ENCODE data around the gene PLCH1.

PLCH1 gene

GRCh38 chr3:155497930-155498647 is 246.8 kb downstream of the PLCH1 start:
- no peaks in the 10 kb centered on the region for H3K9me3 ChIP-seq (ENCODE audit: insufficient read depth, low read length, severe bottlenecking)
- H3K4me3 ChIP-seq (ENCODE audit: low read depth in 1 of 2, low read length in 2 of 2) = no peak overlapping the region
- H2AFZ ChIP-seq (ENCODE audit: low read depth, low read length) = no peak overlapping the region
- TF ChIP-seq, protein P1, sequence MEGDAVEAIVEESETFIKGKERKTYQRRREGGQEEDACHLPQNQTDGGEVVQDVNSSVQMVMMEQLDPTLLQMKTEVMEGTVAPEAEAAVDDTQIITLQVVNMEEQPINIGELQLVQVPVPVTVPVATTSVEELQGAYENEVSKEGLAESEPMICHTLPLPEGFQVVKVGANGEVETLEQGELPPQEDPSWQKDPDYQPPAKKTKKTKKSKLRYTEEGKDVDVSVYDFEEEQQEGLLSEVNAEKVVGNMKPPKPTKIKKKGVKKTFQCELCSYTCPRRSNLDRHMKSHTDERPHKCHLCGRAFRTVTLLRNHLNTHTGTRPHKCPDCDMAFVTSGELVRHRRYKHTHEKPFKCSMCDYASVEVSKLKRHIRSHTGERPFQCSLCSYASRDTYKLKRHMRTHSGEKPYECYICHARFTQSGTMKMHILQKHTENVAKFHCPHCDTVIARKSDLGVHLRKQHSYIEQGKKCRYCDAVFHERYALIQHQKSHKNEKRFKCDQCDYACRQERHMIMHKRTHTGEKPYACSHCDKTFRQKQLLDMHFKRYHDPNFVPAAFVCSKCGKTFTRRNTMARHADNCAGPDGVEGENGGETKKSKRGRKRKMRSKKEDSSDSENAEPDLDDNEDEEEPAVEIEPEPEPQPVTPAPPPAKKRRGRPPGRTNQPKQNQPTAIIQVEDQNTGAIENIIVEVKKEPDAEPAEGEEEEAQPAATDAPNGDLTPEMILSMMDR (IDR thresholded peaks at IDR 0.05; ENCODE audit: borderline replicate concordance, extremely low read depth, low read length, poor library complexity, severe bottlenecking) = no peak
- no peak for TF ChIP-seq EZH2 (IDR thresholded peaks at IDR 0.05; ENCODE audit: borderline replicate concordance, low read depth, low read length, severe bottlenecking)
- ATAC-seq (ENCODE audit: insufficient read depth, low read depth) (no peak), DNase-seq (no peak)
- H3K79me2 ChIP-seq (ENCODE audit: insufficient read depth, low read length) = no peaks in the 10 kb centered on the region
- peaks cover 97% of the 10 kb centered on the region for H3K36me3 ChIP-seq (ENCODE audit: insufficient read depth, low read length)
- no peaks in the 10 kb centered on the region for H3K4me1 ChIP-seq (ENCODE audit: insufficient read depth, low read length)
- H3K4me2 ChIP-seq (ENCODE audit: insufficient read depth, low read length) = no peak overlapping the region
- H3K27ac ChIP-seq (ENCODE audit: low read length) = no peak overlapping the region
- no peak overlapping the region for H3K9ac ChIP-seq (ENCODE audit: low read depth, low read length)
- H4K20me1 ChIP-seq (ENCODE audit: insufficient read depth, low read length) = no peaks in the 10 kb centered on the region
- no peaks in the 10 kb centered on the region for H3K27me3 ChIP-seq (ENCODE audit: insufficient read depth, low read length, poor library complexity)

GRCh38 chr3:155496206-155496605 is 248.7 kb downstream of the PLCH1 start:
- no peak overlapping the region for H3K4me3 ChIP-seq (ENCODE audit: low read depth in 1 of 2, low read length in 2 of 2)
- peaks cover 97% of the 10 kb centered on the region for H3K36me3 ChIP-seq (ENCODE audit: insufficient read depth, low read length)
- H3K27ac ChIP-seq (ENCODE audit: low read length) = no peak overlapping the region
- H3K9ac ChIP-seq (ENCODE audit: low read depth, low read length) = no peak overlapping the region
- H3K4me2 ChIP-seq (ENCODE audit: insufficient read depth, low read length) = no peak overlapping the region
- DNase-seq (no peak), ATAC-seq (ENCODE audit: insufficient read depth, low read depth) (no peak)
- no peaks in the 10 kb centered on the region for H4K20me1 ChIP-seq (ENCODE audit: insufficient read depth, low read length)
- no peaks in the 10 kb centered on the region for H3K9me3 ChIP-seq (ENCODE audit: insufficient read depth, low read length, severe bottlenecking)
- H3K79me2 ChIP-seq (ENCODE audit: insufficient read depth, low read length) = no peaks in the 10 kb centered on the region
- no peak overlapping the region for H2AFZ ChIP-seq (ENCODE audit: low read depth, low read length)
- no peaks in the 10 kb centered on the region for H3K27me3 ChIP-seq (ENCODE audit: insufficient read depth, low read length, poor library complexity)
- TF ChIP-seq EZH2 (IDR thresholded peaks at IDR 0.05; ENCODE audit: borderline replicate concordance, low read depth, low read length, severe bottlenecking) = no peak
- TF ChIP-seq, protein P1 (IDR thresholded peaks at IDR 0.05; ENCODE audit: borderline replicate concordance, extremely low read depth, low read length, poor library complexity, severe bottlenecking) = no peak
- no peaks in the 10 kb centered on the region for H3K4me1 ChIP-seq (ENCODE audit: insufficient read depth, low read length)

DNA sequence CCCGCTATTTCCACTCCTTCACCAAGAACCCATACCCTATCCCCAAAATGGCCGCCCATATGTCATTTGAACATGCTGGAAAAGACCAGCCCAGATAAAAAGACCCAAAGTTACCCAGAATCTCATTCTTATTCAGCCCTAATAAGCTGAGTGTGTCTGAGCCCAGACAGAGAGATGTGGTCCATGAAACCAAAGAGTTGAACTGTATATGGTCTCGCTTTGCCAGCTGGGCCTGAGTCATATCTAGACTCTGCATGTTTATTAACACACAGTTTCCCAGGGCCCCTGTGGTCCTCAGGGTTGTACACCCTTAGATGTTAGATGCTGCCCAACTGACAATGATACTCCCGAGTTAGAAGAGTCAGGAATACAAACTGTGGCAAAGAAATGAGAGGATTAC is 249.5 kb downstream of the PLCH1 start:
- ATAC-seq (ENCODE audit: insufficient read depth, low read depth) = peak; percentile 54; the same call in 2 of the 3 replicates

More for the DNA sequence above, 249.5 kb downstream of the PLCH1 start:
- Histone ChIP-seq H3K9ac (ENCODE audit: low read depth, low read length) (no peak overlapping the region), H3K27ac (ENCODE audit: low read length) (no peak overlapping the region), H3K9me3 (ENCODE audit: insufficient read depth, low read length, severe bottlenecking) (no peaks in the 10 kb centered on the region), H3K79me2 (ENCODE audit: insufficient read depth, low read length) (no peaks in the 10 kb centered on the region), H2AFZ (ENCODE audit: low read depth, low read length) (no peak overlapping the region), H3K4me3 (ENCODE audit: low read depth in 1 of 2, low read length in 2 of 2) (no peak overlapping the region), H3K4me1 (ENCODE audit: insufficient read depth, low read length) (no peaks in the 10 kb centered on the region), H4K20me1 (ENCODE audit: insufficient read depth, low read length) (no peaks in the 10 kb centered on the region), H3K36me3 (ENCODE audit: insufficient read depth, low read length) (peaks cover 97% of the 10 kb centered on the region), H3K27me3 (ENCODE audit: insufficient read depth, low read length, poor library complexity) (no peaks in the 10 kb centered on the region), H3K4me2 (ENCODE audit: insufficient read depth, low read length) (no peak overlapping the region)
- no peak for DNase-seq
- TF ChIP-seq, protein P1 (IDR thresholded peaks at IDR 0.05; ENCODE audit: borderline replicate concordance, extremely low read depth, low read length, poor library complexity, severe bottlenecking) = no peak
- no peak for TF ChIP-seq EZH2 (IDR thresholded peaks at IDR 0.05; ENCODE audit: borderline replicate concordance, low read depth, low read length, severe bottlenecking)

Measured in DND-41 (cell line).